Measurements from ENCODE around the gene MXD3. TPM values are rescaled to one million over a fixed set of nuclear protein-coding genes. Genes with fewer than 3 reads are reported as not detected.

Gene MXD3
- polyA plus RNA-seq, 2 of the 4 experiments (the other 2 are of a cell fraction) = 5.3 to 16.9 TPM

DNA sequence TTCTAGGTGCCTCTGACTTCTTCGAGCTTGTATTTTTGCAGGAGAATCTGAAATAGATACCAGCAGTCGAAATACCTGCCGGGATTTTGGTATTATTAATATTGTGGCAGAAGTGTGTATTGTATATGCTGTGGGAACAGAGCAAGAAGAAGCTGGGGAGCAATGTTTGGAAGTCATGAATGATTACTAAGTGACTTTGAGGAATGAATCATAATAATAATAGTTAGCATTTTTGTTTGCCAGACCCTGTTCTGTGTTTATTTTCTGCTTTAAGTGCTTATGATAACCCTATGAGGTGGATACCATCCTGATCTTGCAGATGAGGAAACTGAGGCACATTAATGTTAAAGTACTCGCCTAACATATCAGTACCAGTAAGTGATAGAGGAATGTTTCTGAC, 40.6 kb downstream of the MXD3 start:
- Histone ChIP-seq H3K9me3 (no peaks in the 10 kb centered on the region), H3K4me3 (no peak overlapping the region), H3K4me2 (no peak overlapping the region), H3K27ac (no peak overlapping the region), H3K4me1 (no peaks in the 10 kb centered on the region)
- DNase-seq (ENCODE audit: low read depth in 1 of 2, low spot score in 1 of 2) (no peak), ATAC-seq (no peak), FAIRE-seq (no peak)
- ChIA-PET CTCF (interaction anchor here (1.0 to 2.2 kb wide), 4 partner anchors 8 to 157 kb away, joined by 3 to 8 read pairs (median 4); no protein-coding TSS in a partner anchor), POLR2A (no interaction called here)
- 96% methylated on average over 4 of the region's 4 CpGs for WGBS (ENCODE audit: missing lambda C conversion rate)
- TF ChIP-seq TFCP2L1 (CRISPR knock-in tag; IDR thresholded peaks at IDR 0.05) = no peak
- no peak for TF ChIP-seq POLR2AphosphoS2 (conservative IDR thresholded peaks at IDR 0.05; ENCODE audit: low read length)
- no peak for TF ChIP-seq FOSB (CRISPR knock-in tag; IDR thresholded peaks at IDR 0.05)
- TF ChIP-seq, protein P1, sequence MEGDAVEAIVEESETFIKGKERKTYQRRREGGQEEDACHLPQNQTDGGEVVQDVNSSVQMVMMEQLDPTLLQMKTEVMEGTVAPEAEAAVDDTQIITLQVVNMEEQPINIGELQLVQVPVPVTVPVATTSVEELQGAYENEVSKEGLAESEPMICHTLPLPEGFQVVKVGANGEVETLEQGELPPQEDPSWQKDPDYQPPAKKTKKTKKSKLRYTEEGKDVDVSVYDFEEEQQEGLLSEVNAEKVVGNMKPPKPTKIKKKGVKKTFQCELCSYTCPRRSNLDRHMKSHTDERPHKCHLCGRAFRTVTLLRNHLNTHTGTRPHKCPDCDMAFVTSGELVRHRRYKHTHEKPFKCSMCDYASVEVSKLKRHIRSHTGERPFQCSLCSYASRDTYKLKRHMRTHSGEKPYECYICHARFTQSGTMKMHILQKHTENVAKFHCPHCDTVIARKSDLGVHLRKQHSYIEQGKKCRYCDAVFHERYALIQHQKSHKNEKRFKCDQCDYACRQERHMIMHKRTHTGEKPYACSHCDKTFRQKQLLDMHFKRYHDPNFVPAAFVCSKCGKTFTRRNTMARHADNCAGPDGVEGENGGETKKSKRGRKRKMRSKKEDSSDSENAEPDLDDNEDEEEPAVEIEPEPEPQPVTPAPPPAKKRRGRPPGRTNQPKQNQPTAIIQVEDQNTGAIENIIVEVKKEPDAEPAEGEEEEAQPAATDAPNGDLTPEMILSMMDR (IDR thresholded peaks at IDR 0.05) = no peak
- no peak for TF ChIP-seq HOXA7 (CRISPR knock-in tag; IDR thresholded peaks at IDR 0.05)
- TF ChIP-seq MYC (IDR thresholded peaks at IDR 0.05; ENCODE audit: borderline replicate concordance, low read length) = no peak
- no peak for TF ChIP-seq ZNF302 (CRISPR knock-in tag; IDR thresholded peaks at IDR 0.05)
- TF ChIP-seq MAFK (IDR thresholded peaks at IDR 0.05; ENCODE audit: partially characterized antibody) = no peak
- TF ChIP-seq ZFP36 (IDR thresholded peaks at IDR 0.05; ENCODE audit: borderline replicate concordance, partially characterized antibody) = no peak
- TF ChIP-seq, protein P2, sequence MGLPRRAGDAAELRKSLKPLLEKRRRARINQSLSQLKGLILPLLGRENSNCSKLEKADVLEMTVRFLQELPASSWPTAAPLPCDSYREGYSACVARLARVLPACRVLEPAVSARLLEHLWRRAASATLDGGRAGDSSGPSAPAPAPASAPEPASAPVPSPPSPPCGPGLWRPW (IDR thresholded peaks at IDR 0.05) = no peak
- no peak for TF ChIP-seq FOSL2 (IDR thresholded peaks at IDR 0.05)
- no peak for TF ChIP-seq FOSL2 (CRISPR knock-in tag; IDR thresholded peaks at IDR 0.05)
- no peak for TF ChIP-seq KDM1A (IDR thresholded peaks at IDR 0.05; ENCODE audit: low read depth)
- TF ChIP-seq, protein P3, sequence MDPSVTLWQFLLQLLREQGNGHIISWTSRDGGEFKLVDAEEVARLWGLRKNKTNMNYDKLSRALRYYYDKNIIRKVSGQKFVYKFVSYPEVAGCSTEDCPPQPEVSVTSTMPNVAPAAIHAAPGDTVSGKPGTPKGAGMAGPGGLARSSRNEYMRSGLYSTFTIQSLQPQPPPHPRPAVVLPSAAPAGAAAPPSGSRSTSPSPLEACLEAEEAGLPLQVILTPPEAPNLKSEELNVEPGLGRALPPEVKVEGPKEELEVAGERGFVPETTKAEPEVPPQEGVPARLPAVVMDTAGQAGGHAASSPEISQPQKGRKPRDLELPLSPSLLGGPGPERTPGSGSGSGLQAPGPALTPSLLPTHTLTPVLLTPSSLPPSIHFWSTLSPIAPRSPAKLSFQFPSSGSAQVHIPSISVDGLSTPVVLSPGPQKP (IDR thresholded peaks at IDR 0.05; ENCODE audit: low read depth, low read length) = no peak
- TF ChIP-seq, protein P4, sequence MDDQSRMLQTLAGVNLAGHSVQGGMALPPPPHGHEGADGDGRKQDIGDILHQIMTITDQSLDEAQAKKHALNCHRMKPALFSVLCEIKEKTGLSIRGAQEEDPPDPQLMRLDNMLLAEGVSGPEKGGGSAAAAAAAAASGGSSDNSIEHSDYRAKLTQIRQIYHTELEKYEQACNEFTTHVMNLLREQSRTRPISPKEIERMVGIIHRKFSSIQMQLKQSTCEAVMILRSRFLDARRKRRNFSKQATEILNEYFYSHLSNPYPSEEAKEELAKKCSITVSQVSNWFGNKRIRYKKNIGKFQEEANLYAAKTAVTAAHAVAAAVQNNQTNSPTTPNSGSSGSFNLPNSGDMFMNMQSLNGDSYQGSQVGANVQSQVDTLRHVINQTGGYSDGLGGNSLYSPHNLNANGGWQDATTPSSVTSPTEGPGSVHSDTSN (IDR thresholded peaks at IDR 0.05) = no peak
- no peak for TF ChIP-seq TP53 (CRISPR knock-in tag; IDR thresholded peaks at IDR 0.05)
- TF ChIP-seq HEYL (CRISPR knock-in tag; IDR thresholded peaks at IDR 0.05) = no peak
- TF ChIP-seq RNF2 (IDR thresholded peaks at IDR 0.05; ENCODE audit: borderline replicate concordance, low read depth) = no peak

DNA sequence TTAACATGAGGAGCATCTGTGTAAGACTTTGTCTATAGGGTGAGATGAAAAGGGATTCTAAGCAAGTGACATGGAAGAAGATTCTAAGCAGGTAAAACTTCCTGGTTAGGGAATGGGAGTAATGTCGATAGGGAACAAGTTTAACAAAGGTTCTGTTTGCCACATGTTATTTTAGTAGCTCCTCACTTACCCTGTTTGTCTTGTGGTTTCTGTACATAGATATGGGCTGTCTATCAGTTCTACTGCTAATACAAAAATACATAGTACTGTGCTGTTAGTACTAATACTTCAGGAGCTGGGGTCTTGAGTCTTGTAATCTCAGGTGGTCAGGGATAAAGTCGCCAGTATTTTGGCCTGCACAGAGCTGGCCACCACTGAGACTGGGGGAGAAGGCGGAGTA, 41.0 kb downstream of the MXD3 start:
- no peak for ATAC-seq
- no peaks in the 10 kb centered on the region for H3K9me3 ChIP-seq
- POLR2A ChIA-PET = no interaction called here
- no peak for DNase-seq (ENCODE audit: low read depth in 1 of 2, low spot score in 1 of 2)
- FAIRE-seq = no peak
- TF ChIP-seq CBX2 (IDR thresholded peaks at IDR 0.05; ENCODE audit: borderline replicate concordance, low read depth) = no peak
- TF ChIP-seq, protein P5, sequence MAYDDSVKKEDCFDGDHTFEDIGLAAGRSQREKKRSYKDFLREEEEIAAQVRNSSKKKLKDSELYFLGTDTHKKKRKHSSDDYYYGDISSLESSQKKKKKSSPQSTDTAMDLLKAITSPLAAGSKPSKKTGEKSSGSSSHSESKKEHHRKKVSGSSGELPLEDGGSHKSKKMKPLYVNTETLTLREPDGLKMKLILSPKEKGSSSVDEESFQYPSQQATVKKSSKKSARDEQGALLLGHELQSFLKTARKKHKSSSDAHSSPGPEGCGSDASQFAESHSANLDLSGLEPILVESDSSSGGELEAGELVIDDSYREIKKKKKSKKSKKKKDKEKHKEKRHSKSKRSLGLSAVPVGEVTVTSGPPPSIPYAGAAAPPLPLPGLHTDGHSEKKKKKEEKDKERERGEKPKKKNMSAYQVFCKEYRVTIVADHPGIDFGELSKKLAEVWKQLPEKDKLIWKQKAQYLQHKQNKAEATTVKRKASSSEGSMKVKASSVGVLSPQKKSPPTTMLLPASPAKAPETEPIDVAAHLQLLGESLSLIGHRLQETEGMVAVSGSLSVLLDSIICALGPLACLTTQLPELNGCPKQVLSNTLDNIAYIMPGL (CRISPR knock-in tag; IDR thresholded peaks at IDR 0.05; ENCODE audit: borderline replicate concordance) = no peak
- TF ChIP-seq RARB (CRISPR knock-in tag; IDR thresholded peaks at IDR 0.05) = no peak
- TF ChIP-seq HOXA7 (CRISPR knock-in tag; IDR thresholded peaks at IDR 0.05) = no peak
- TF ChIP-seq KDM1A (IDR thresholded peaks at IDR 0.05; ENCODE audit: low read depth) = no peak
- no peak for TF ChIP-seq POLR2A (IDR thresholded peaks at IDR 0.05; ENCODE audit: low read length)
- TF ChIP-seq RCOR1 (IDR thresholded peaks at IDR 0.05; ENCODE audit: low read depth, low read length) = no peak
- TF ChIP-seq TFCP2L1 (CRISPR knock-in tag; IDR thresholded peaks at IDR 0.05) = no peak
- no peak for TF ChIP-seq FOSB (CRISPR knock-in tag; IDR thresholded peaks at IDR 0.05)
- TF ChIP-seq, protein P6, sequence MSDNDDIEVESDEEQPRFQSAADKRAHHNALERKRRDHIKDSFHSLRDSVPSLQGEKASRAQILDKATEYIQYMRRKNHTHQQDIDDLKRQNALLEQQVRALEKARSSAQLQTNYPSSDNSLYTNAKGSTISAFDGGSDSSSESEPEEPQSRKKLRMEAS (IDR thresholded peaks at IDR 0.05) = no peak
- TF ChIP-seq POLR2AphosphoS2 (conservative IDR thresholded peaks at IDR 0.05; ENCODE audit: low read length) = no peak
- no peak for TF ChIP-seq JUNB (IDR thresholded peaks at IDR 0.05)
- TF ChIP-seq, protein P7, sequence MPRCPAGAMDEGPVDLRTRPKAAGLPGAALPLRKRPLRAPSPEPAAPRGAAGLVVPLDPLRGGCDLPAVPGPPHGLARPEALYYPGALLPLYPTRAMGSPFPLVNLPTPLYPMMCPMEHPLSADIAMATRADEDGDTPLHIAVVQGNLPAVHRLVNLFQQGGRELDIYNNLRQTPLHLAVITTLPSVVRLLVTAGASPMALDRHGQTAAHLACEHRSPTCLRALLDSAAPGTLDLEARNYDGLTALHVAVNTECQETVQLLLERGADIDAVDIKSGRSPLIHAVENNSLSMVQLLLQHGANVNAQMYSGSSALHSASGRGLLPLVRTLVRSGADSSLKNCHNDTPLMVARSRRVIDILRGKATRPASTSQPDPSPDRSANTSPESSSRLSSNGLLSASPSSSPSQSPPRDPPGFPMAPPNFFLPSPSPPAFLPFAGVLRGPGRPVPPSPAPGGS (IDR thresholded peaks at IDR 0.05) = no peak
- no peak overlapping the region for H3K27ac ChIP-seq
- 81% methylated on average over 3 of the region's 3 CpGs for WGBS (ENCODE audit: missing lambda C conversion rate)
- no peak overlapping the region for H3K4me3 ChIP-seq
- H3K4me1 ChIP-seq = no peaks in the 10 kb centered on the region
- H3K4me2 ChIP-seq = no peak overlapping the region
- CTCF ChIA-PET = interaction anchor here (1.0 to 2.2 kb wide), 5 partner anchors 9 to 159 kb away, joined by 3 to 8 read pairs (median 5); no protein-coding TSS in a partner anchor

Data from A549 (cell line).